HL-60 (cell line): ENCODE measurements around the gene PRKX.

Experiments
- CTCF ChIP-seq: IDR thresholded peaks from one replicate; pipeline ENCODE4 v1.5.1; 2011; ENCODE audit warnings: low read length, control low read depth, inconsistent platforms; ENCODE audit not compliant: insufficient read depth
- GABPA ChIP-seq: IDR thresholded peaks from 2 replicates; pipeline ENCODE4 v1.6.1; 2012; ENCODE audit warnings: low read depth
- POLR2AphosphoS5 ChIP-seq: IDR thresholded peaks from 2 replicates; pipeline ENCODE4 v1.6.1; 2012; ENCODE audit warnings: low read depth
- REST ChIP-seq: IDR thresholded peaks from 2 replicates; pipeline ENCODE4 v1.6.1; 2012; ENCODE audit warnings: low read depth; ENCODE audit not compliant: insufficient replicate concordance
- SPI1 ChIP-seq: IDR thresholded peaks from 2 replicates; pipeline ENCODE4 v1.6.1; 2012; ENCODE audit warnings: low read depth, mild to moderate bottlenecking, borderline replicate concordance

DNA sequence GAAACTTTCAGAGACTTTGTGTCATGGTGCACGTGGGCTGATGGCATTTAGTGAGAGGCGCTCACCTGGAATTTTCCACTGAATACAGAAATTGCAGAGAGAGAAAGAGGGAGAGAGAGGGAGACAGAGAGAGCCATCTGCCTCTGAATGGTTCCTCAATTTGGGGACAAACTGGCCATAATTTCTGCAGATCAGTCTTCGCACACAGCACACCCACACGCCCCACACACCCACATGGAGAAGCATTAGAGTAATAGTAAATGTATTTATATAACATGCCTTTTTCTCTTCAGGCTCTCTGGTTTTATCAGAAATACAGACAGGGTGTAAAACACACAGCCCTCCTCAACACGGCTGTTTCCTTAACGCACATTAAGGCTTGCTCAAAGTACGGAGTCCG lies 38.6 kb downstream of the PRKX start:
- no peak for TF ChIP-seq REST
- no peak for TF ChIP-seq POLR2AphosphoS5
- no peak for TF ChIP-seq CTCF
- TF ChIP-seq SPI1, result no peak
- TF ChIP-seq GABPA, result no peak
